Cardiac fibroblast (primary cell): Measurements from ENCODE around the gene TRIM38.

ENCODE experiments used
- DNase-seq, 2 donors: peaks; one replicate each; pipeline versions ENCODE4 v3.0.0 to v3.0.0-alpha.2; 2010; ENCODE audit warnings: low read depth in 2 of 2
- H3K4me3 ChIP-seq, 2 donors: replicated peaks in 1 of 2; 1 replicate in 1 of 2; 2 replicates in 1 of 2; pipeline ENCODE4 v1.5.1; 2011; ENCODE audit warnings: low read depth in 2 of 2, low read length in 2 of 2, mild to moderate bottlenecking in 2 of 2, moderate library complexity in 1 of 2
- TF ChIP-seq, protein P1 (sequence below): IDR thresholded peaks from one replicate; pipeline ENCODE4 v1.5.1; 2011; ENCODE audit warnings: low read depth, mild to moderate bottlenecking, low read length, inconsistent platforms

TRIM38 gene

GRCh38 chr6:25930532-25931410, 31.8 kb upstream of the TRIM38 start, which contains the start of gene SLC17A2:
Gene SLC17A2, minus strand, starts transcription at chr6:25930691. Its CDS starts 4,895 bp downstream, at chr6:25925796.
- TF ChIP-seq, protein P1, sequence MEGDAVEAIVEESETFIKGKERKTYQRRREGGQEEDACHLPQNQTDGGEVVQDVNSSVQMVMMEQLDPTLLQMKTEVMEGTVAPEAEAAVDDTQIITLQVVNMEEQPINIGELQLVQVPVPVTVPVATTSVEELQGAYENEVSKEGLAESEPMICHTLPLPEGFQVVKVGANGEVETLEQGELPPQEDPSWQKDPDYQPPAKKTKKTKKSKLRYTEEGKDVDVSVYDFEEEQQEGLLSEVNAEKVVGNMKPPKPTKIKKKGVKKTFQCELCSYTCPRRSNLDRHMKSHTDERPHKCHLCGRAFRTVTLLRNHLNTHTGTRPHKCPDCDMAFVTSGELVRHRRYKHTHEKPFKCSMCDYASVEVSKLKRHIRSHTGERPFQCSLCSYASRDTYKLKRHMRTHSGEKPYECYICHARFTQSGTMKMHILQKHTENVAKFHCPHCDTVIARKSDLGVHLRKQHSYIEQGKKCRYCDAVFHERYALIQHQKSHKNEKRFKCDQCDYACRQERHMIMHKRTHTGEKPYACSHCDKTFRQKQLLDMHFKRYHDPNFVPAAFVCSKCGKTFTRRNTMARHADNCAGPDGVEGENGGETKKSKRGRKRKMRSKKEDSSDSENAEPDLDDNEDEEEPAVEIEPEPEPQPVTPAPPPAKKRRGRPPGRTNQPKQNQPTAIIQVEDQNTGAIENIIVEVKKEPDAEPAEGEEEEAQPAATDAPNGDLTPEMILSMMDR, result no peak

DNA sequence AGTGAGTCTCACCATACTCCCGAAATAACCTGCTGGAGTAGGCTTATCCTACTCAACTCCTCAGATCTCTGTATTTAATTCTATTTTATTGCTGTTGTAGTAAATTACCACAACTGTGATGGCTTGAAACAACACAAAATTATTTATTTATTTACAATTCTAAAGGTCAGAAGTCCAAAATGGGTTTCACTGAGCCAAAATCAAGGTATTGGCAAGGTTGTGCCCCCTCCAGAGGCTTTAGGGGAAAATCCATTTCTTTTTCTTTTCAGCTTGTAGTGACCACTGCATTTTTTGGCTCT, 31.2 kb upstream of the TRIM38 start:
- H3K4me3 ChIP-seq, result no peak overlapping the region
- TF ChIP-seq, protein P1, result no peak
- no peak for DNase-seq

More at GRCh38 chr6:25930532-25931410, 31.8 kb upstream of the TRIM38 start, which contains the start of gene SLC17A2:
- no peak for DNase-seq
- no peak within 1 kb of the TSS for H3K4me3 ChIP-seq

DNA sequence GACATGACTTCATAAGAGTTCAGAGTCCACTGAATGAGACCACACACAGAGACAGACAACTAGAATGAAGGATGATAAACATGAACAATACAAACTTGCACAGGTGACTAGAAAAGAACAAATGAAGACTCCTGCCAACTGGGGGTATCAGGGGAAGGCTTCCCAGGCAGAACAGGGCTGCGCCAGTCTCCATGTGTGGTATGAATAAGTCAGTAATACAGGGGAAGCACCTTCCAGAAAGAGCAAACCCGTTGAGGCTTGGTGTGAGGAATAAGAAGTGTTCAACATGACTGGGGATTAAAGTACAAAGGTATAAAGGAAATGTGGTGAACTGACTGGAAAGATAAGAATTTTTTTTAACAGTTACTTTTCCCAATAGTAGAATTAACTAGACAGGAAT, 28.4 kb upstream of the TRIM38 start:
- TF ChIP-seq, protein P1, result no peak
- DNase-seq, result no peak
- no peak overlapping the region for H3K4me3 ChIP-seq

DNA sequence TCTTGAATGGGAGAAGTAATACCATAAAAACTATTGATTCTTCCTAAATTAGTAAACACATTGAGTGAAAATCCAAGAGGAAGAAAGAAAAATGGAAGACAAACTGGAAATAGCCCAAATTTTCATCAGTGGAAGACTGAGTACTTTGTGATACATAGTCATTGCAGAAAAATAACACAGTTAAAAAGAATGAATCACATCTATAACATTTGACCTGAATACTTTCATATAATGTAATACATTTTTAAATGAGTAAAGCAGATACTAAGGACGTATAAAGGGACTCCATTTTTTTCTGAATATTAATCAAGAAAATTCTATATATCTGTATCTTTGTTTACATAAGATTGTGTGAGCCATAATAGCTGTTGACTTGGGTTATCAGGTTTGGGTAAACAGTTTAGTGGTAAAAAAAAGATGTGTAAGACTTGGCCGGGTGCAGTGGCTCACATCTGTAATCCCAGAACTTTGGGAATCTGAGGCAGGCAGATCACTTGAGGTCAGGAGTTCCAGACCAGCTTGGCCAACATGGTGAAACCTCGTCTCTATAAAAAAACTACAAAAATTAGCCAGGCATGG, 27.8 kb upstream of the TRIM38 start:
- no peak overlapping the region for H3K4me3 ChIP-seq
- peak in 1 of 2 donors; percentile 57 for DNase-seq
- TF ChIP-seq, protein P1, result no peak

- TF ChIP-seq, protein P1, result no peak
- H3K4me3 ChIP-seq, result no peak overlapping the region
- DNase-seq, result no peak
These were observed 26.6 kb upstream of the TRIM38 start for GRCh38 chr6:25935953-25936352.

- TF ChIP-seq, protein P1, result no peak
- DNase-seq, result no peak
- no peak overlapping the region for H3K4me3 ChIP-seq
These were observed 23.0 kb upstream of the TRIM38 start for GRCh38 chr6:25939593-25939992.
